Ovary (tissue), 9 donors: ENCODE data around the gene YLPM1. TPM values are rescaled to one million over a fixed set of nuclear protein-coding genes. Genes with fewer than 3 reads are reported as not detected.

Experiments used
- DNase-seq, 5 donors: peaks; one replicate each; pipeline ENCODE4 v3.0.0-alpha.2; 2019 to 2020
- H3K27ac ChIP-seq, 2 donors: fragments of 200-600 bp; one replicate each; pipeline versions ENCODE4 v1.5.1 to v1.8.0; 2019 to 2022
- H3K27me3 ChIP-seq: fragments of 200-600 bp; one replicate; pipeline ENCODE4 v1.8.0; 2022
- H3K36me3 ChIP-seq: fragments of 200-600 bp; sonication (generic); one replicate; pipeline ENCODE4 v1.5.1; 2019
- H3K4me1 ChIP-seq: one replicate; pipeline ENCODE4 v1.8.1; 2013; ENCODE audit warnings: mild to moderate bottlenecking, moderate library complexity; ENCODE audit not compliant: insufficient read depth
- H3K4me3 ChIP-seq: fragments of 200-600 bp; sonication (generic); one replicate; pipeline ENCODE4 v1.5.1; 2017
- H3K9me3 ChIP-seq, 2 donors: fragments of 200-600 bp in 1 of 2; sonication (generic) in 1 of 2; one replicate each; pipeline versions ENCODE4 v1.5.1 to v1.8.1; 2013 to 2019; ENCODE audit warnings: mild to moderate bottlenecking in 1 of 2, moderate library complexity in 1 of 2
- CTCF ChIP-seq, 3 donors: fragments of 450-650 bp in 2 of 3; fragments of 200-600 bp in 1 of 3; IDR thresholded peaks; one replicate each; pipeline versions ENCODE4 v1.5.1 to v1.8.0; 2016 to 2022; ENCODE audit warnings: antibody characterized with exemption in 3 of 3, mild to moderate bottlenecking in 1 of 3
- EP300 ChIP-seq: sonication (generic); formaldehyde crosslinking; IDR thresholded peaks from one replicate; pipeline ENCODE4 v1.6.1; 2017; ENCODE audit warnings: antibody characterized with exemption
- POLR2A ChIP-seq: fragments of 450-650 bp; IDR thresholded peaks from one replicate; pipeline ENCODE4 v1.6.1; 2017; ENCODE audit warnings: antibody characterized with exemption, mild to moderate bottlenecking, moderate library complexity
- WGBS, 3 donors: extraction: QIAGEN DNeasy Blood & Tissue Kit in 1 of 3; methylation state at CpG; one replicate each; pipeline versions ENCODE4 v1.1.5 to v1.1.7; 2013 to 2017; 5-methylcytosine and 5-hydroxymethylcytosine counted together
- intact Hi-C, 4 donors: fragments of 100-400 bp; cut with DNase I; formaldehyde crosslinking; loops; one replicate each; pipeline versions ENCODE4 v1.11.0 to v1.15.1; 2022 to 2023
- polyA plus RNA-seq, 2 donors: library from polyadenylated mRNA; stranded (reverse); fragments of 200-250 nt in 1 of 2; fragments of 350-450 nt in 1 of 2; fragmentation: Illumina TruSeq in 1 of 2; extraction: RNeasy Lipid Tissue Mini Kit (QIAGEN cat#74804) in 1 of 2; gene quantifications; one replicate each; pipeline ENCODE4 v1.2.3, GENCODE V29; 2013 to 2014
- total RNA-seq, 7 donors: library from RNA; depleted of rRNA in 2 of 7; stranded (reverse); fragments of >200 nt in 2 of 7; fragmentation: NEBNext Ultra II Directional in 3 of 7; extraction: Animal tissue kit (Norgen Biotek cat#: 25700) in 3 of 7; gene quantifications; one replicate each; pipeline versions ENCODE4 v1.1.0 to v1.2.4, GENCODE V29; 2016 to 2023
- donor health status: DM: no; HTN: no; CAD: no; lungs with moderate emphysema.
- donor health status: DM: no; HTN: no; CAD: no.
- donor health status: Bipolar disorder and iron deficiency.
- donor health status: DM: yes; HTN: yes; CAD: no.
- donor health status: DM: no; HTN: no; CAD: no.
- donor health status: DM: yes; HTN: yes; CAD: no.

Gene YLPM1
- total and polyA plus RNA-seq, 9 donors = 30.1 to 92.4 (median 68.4) TPM

- no peak for DNase-seq
- no peaks in the 10 kb centered on the region for H3K9me3 ChIP-seq
- no peaks in the 10 kb centered on the region for H3K27me3 ChIP-seq
- H3K4me3 ChIP-seq = no peak overlapping the region
- H3K36me3 ChIP-seq = no peaks in the 10 kb centered on the region
- no peak overlapping the region for H3K27ac ChIP-seq
- intact Hi-C loops = no loop called here
- H3K4me1 ChIP-seq = no peaks in the 10 kb centered on the region
- 14 to 31% (median 20%) methylated on average over 1 of the region's 1 CpG for WGBS, 3 donors
- TF ChIP-seq POLR2A (no peak), CTCF (IDR thresholded peaks at IDR 0.05) (no peak), EP300 (no peak)
Measured at GRCh38 chr14:74785056-74785613, 22.0 kb downstream of the YLPM1 start.

- H3K36me3 ChIP-seq = no peaks in the 10 kb centered on the region
- no peaks in the 10 kb centered on the region for H3K27me3 ChIP-seq
- H3K4me1 ChIP-seq = no peaks in the 10 kb centered on the region
- no peak overlapping the region for H3K4me3 ChIP-seq
- TF ChIP-seq POLR2A (no peak), EP300 (no peak), CTCF (IDR thresholded peaks at IDR 0.05) (no peak)
- no peak overlapping the region for H3K27ac ChIP-seq
- WGBS, 3 donors = 78 to 92% (median 89%) methylated on average over 2 of the region's 2 CpGs
- no peak for DNase-seq
- peaks cover 0 to 3% of the 10 kb centered on the region in 2 donors for H3K9me3 ChIP-seq
- intact Hi-C loops = no loop called here
Measured at GRCh38 chr14:74786796-74787315, 23.7 kb downstream of the YLPM1 start.

- H3K4me1 ChIP-seq = peaks cover 4% of the 10 kb centered on the region
- H3K9me3 ChIP-seq = peaks cover 0 to 3% of the 10 kb centered on the region in 2 donors
- H3K27me3 ChIP-seq = no peaks in the 10 kb centered on the region
- no peak for DNase-seq
- TF ChIP-seq POLR2A (no peak), CTCF (IDR thresholded peaks at IDR 0.05) (no peak), EP300 (no peak)
- intact Hi-C loops = no loop called here
- no peak overlapping the region for H3K4me3 ChIP-seq
- no peaks in the 10 kb centered on the region for H3K36me3 ChIP-seq
- WGBS, 3 donors = 22 to 41% (median 36%) methylated on average over 7 of the region's 7 CpGs
- H3K27ac ChIP-seq = no peak overlapping the region
Measured at GRCh38 chr14:74792249-74793039, 29.3 kb downstream of the YLPM1 start.

GRCh38 chr14:74793506-74794155 lies 30.5 kb downstream of the YLPM1 start:
- no peaks in the 10 kb centered on the region for H3K27me3 ChIP-seq
- H3K4me3 ChIP-seq = no peak overlapping the region
- no peak for DNase-seq
- intact Hi-C loops = no loop called here
- peaks cover 0 to 3% of the 10 kb centered on the region in 2 donors for H3K9me3 ChIP-seq
- H3K36me3 ChIP-seq = no peaks in the 10 kb centered on the region
- peaks cover 4% of the 10 kb centered on the region for H3K4me1 ChIP-seq
- WGBS, 3 donors = 34 to 55% (median 41%) methylated on average over 3 of the region's 3 CpGs
- TF ChIP-seq EP300 (no peak), CTCF (IDR thresholded peaks at IDR 0.05) (no peak), POLR2A (no peak)
- no peak overlapping the region for H3K27ac ChIP-seq
